Cardiac fibroblast (primary cell): ENCODE data around the gene SNX2.

Experiments used
- DNase-seq, 2 donors: peaks; one replicate each; pipeline versions ENCODE4 v3.0.0 to v3.0.0-alpha.2; 2010; ENCODE audit warnings: low read depth in 2 of 2
- H3K4me3 ChIP-seq, 2 donors: replicated peaks in 1 of 2; 1 replicate in 1 of 2; 2 replicates in 1 of 2; pipeline ENCODE4 v1.5.1; 2011; ENCODE audit warnings: low read depth in 2 of 2, low read length in 2 of 2, mild to moderate bottlenecking in 2 of 2, moderate library complexity in 1 of 2
- TF ChIP-seq, protein P1 (sequence below): IDR thresholded peaks from one replicate; pipeline ENCODE4 v1.5.1; 2011; ENCODE audit warnings: low read depth, mild to moderate bottlenecking, low read length, inconsistent platforms

SNX2 gene

GRCh38 chr5:122835681-122836080 lies 60.8 kb downstream of the SNX2 start:
- DNase-seq, result peak; percentile 6 to 42
- no peak overlapping the region for H3K4me3 ChIP-seq
- TF ChIP-seq, protein P1, sequence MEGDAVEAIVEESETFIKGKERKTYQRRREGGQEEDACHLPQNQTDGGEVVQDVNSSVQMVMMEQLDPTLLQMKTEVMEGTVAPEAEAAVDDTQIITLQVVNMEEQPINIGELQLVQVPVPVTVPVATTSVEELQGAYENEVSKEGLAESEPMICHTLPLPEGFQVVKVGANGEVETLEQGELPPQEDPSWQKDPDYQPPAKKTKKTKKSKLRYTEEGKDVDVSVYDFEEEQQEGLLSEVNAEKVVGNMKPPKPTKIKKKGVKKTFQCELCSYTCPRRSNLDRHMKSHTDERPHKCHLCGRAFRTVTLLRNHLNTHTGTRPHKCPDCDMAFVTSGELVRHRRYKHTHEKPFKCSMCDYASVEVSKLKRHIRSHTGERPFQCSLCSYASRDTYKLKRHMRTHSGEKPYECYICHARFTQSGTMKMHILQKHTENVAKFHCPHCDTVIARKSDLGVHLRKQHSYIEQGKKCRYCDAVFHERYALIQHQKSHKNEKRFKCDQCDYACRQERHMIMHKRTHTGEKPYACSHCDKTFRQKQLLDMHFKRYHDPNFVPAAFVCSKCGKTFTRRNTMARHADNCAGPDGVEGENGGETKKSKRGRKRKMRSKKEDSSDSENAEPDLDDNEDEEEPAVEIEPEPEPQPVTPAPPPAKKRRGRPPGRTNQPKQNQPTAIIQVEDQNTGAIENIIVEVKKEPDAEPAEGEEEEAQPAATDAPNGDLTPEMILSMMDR, result no peak

DNA sequence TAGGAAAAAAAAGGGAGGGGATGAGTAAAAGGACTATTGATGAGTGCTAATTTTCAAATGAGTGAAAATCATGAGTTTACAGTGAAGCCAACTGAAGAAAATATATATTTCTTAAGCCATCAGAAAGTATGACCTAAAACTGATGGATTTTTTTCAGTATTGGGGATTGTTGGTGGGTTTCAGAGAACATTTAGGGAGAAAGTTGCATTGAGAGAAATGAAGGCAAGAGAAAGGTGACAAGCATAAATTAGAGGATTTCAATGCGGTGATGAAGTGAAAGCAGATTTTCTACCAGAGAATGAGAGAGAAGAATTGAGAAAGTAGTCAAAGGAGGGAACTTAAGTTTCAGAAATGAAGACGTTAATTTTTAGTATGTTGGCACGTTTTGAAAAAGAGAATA lies 62.1 kb downstream of the SNX2 start:
- no peak for DNase-seq
- no peak overlapping the region for H3K4me3 ChIP-seq
- TF ChIP-seq, protein P1, result no peak

DNA sequence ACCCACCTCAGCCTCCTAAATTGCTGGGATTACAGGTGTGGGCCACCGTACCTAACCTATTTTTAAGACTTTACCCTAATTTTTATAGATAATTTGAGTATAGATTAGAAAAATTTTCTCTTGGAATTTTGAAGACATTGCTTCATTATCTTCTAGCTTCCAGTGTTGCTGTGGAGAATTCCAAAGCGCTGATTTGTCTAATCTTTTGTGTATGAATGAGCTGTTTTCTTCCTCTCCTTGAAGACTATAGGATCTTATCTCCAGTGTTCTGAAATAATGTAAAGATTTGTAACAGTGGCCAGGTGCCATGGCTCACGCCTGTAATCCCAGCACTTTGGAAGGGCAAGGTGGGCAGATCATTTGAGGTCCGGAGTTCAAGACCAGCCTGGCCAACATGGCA lies 64.9 kb downstream of the SNX2 start:
- no peak for DNase-seq
- no peak overlapping the region for H3K4me3 ChIP-seq
- TF ChIP-seq, protein P1, result no peak

- no peak for DNase-seq
- H3K4me3 ChIP-seq, result no peak overlapping the region
- TF ChIP-seq, protein P1, result no peak
Observed at GRCh38 chr5:122842016-122842580, 67.2 kb downstream of the SNX2 start.

DNA sequence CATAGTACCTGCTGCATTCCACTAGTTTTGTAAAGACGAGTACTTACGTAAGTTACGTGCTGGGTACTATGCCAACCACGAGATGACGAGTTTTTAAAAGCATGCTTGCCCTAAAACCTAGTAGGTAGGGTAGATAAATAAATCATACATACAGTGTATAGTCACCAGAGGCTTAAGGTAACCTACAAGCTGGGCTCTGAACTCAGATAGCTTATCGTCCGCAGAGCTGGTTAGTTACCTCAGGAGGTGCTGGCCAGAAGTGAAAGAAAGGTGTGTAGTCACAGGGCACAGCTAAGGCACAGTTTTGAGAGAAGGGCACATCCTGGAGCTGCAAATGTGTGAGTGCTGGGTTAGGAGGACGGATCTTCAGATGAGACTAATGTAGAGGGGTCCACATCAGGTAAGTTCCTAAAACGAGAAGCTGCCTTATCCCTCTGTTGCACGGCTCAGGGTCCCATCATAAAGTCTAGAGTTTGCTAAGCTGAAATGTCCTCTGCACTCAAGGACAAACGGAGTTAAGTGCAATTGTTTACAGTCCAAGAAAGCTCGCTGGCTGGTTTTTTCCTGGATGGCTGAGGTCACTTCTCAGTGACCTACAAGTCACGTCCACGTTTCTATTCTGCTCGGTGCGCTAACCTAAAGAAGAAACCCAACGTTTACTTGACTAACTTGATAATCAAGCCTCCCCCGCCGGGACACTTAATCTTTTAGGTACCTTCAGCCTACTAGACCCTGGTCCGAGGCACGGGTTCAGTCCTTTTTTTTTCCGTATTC lies 69.4 kb downstream of the SNX2 start:
- H3K4me3 ChIP-seq, result peak overlapping the region; percentile 63 to 78
- peak; percentile 10 to 23 for DNase-seq
- TF ChIP-seq, protein P1, result no peak

DNA sequence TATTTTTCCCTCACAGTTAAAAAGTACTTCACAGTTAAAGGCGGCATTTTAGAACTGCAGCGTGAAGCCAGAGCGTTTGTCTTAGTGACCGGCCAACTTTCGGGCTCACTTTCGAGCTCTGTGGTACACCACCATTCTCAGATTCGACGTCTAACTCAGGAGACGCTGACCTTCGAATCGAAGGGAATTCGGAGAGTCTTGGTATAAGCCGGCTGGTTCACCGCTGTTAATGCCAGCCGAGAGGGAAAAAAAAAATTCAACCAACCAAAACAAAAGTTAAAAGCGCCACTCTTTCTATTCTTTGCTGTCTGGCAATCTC lies 70.0 kb downstream of the SNX2 start:
- TF ChIP-seq, protein P1, result no peak
- peak overlapping the region; percentile 63 to 78 for H3K4me3 ChIP-seq
- DNase-seq, result no peak
